Left ventricle myocardium inferior (tissue), 1 donor: ENCODE measurements around the gene PJA2. TPM values are rescaled to one million over a fixed set of nuclear protein-coding genes. Genes with fewer than 3 reads are reported as not detected.
A peak's percentile ranks its signal among the peaks of the same experiment; 100 is the strongest.

Experiments
- DNase-seq: peaks from one replicate; pipeline ENCODE4 v3.0.0-alpha.2; 2020
- H3K27ac ChIP-seq: fragments of 200-600 bp; replicated peaks from 2 replicates; pipeline ENCODE4 v1.8.0; 2021
- H3K27me3 ChIP-seq: fragments of 200-600 bp; 2 replicates; pipeline ENCODE4 v1.8.0; 2021; ENCODE audit warnings: low read depth
- H3K36me3 ChIP-seq: fragments of 200-600 bp; 2 replicates; pipeline ENCODE4 v1.8.0; 2021
- H3K4me1 ChIP-seq: fragments of 200-600 bp; 2 replicates; pipeline ENCODE4 v1.8.0; 2021
- H3K4me3 ChIP-seq: fragments of 200-600 bp; 2 replicates; pipeline ENCODE4 v1.8.0; 2021; ENCODE audit warnings: mild to moderate bottlenecking, moderate library complexity
- H3K9me3 ChIP-seq: fragments of 200-600 bp; replicated peaks from 2 replicates; pipeline ENCODE4 v1.8.0; 2021
- CTCF ChIP-seq: fragments of 200-600 bp; IDR thresholded peaks from 2 replicates; pipeline ENCODE4 v1.8.0; 2021; ENCODE audit warnings: antibody characterized with exemption, mild to moderate bottlenecking, borderline replicate concordance
- intact Hi-C: fragments of 100-400 bp; cut with micrococcal nuclease; formaldehyde crosslinking; loops from one replicate; pipeline ENCODE4 v1.11.0; 2022
- total RNA-seq: library from RNA; stranded (reverse); fragmentation: NEBNext Ultra II Directional; extraction: Animal tissue kit (Norgen Biotek cat#: 25700); gene quantifications from one replicate; pipeline ENCODE4 v1.2.1, GENCODE V29; 2021
- donor health status: DM: no; HTN: yes; CAD: no; lungs with severe emphysema.

The PJA2 gene
- total RNA-seq, 1 donor from 2014 or later: 77.5 TPM

GRCh38 chr5:109329333-109330237, 80.2 kb downstream of the PJA2 start:
- no peaks in the 10 kb centered on the region for H3K27me3 ChIP-seq
- intact Hi-C loops: no loop called here
- TF ChIP-seq CTCF: no peak
- H3K9me3 ChIP-seq: no peaks in the 10 kb centered on the region
- peaks cover 11% of the 10 kb centered on the region for H3K4me1 ChIP-seq
- no peak for DNase-seq
- H3K36me3 ChIP-seq: peaks cover 4% of the 10 kb centered on the region
- no peak overlapping the region for H3K27ac ChIP-seq
- H3K4me3 ChIP-seq: no peak overlapping the region

- Histone ChIP-seq H3K4me3 (no peak overlapping the region), H3K27ac (no peak overlapping the region), H3K9me3 (no peaks in the 10 kb centered on the region), H3K36me3 (peaks cover 3% of the 10 kb centered on the region), H3K4me1 (peaks cover 11% of the 10 kb centered on the region), H3K27me3 (no peaks in the 10 kb centered on the region)
- intact Hi-C loops: no loop called here
- DNase-seq: no peak
- no peak for TF ChIP-seq CTCF
Observed at GRCh38 chr5:109328626-109329025, 81.1 kb downstream of the PJA2 start.

GRCh38 chr5:109327570-109327969, 82.2 kb downstream of the PJA2 start:
- Histone ChIP-seq H3K4me3 (no peak overlapping the region), H3K27me3 (no peaks in the 10 kb centered on the region), H3K27ac (no peak overlapping the region), H3K4me1 (peaks cover 11% of the 10 kb centered on the region), H3K9me3 (no peaks in the 10 kb centered on the region), H3K36me3 (no peaks in the 10 kb centered on the region)
- intact Hi-C loops: no loop called here
- TF ChIP-seq CTCF: no peak
- no peak for DNase-seq

DNA sequence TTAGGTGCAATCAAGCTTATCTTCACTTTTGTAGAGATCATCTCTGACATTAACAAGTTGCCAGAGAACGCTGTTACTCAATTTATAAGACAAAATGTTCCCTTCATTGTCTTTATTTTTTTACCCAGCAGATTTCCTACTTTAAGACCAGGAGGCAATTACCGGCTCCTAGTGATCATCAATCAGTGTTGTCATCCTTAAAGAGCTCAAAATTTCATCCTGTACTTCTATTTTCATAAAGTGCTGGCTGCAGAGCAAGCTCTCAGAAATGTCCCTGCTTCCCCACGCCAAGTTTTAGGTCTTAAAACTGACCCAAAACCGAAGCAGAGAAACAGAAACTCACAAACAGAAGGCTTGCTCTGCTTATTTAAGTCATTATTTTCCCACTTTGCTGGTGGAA, 82.9 kb downstream of the PJA2 start:
- H3K27me3 ChIP-seq: no peaks in the 10 kb centered on the region
- no peak for TF ChIP-seq CTCF
- H3K27ac ChIP-seq: peak overlapping the region; percentile 32
- no peaks in the 10 kb centered on the region for H3K36me3 ChIP-seq
- intact Hi-C loops: no loop called here
- no peak overlapping the region for H3K4me3 ChIP-seq
- no peak for DNase-seq
- no peaks in the 10 kb centered on the region for H3K9me3 ChIP-seq
- peaks cover 11% of the 10 kb centered on the region for H3K4me1 ChIP-seq

DNA sequence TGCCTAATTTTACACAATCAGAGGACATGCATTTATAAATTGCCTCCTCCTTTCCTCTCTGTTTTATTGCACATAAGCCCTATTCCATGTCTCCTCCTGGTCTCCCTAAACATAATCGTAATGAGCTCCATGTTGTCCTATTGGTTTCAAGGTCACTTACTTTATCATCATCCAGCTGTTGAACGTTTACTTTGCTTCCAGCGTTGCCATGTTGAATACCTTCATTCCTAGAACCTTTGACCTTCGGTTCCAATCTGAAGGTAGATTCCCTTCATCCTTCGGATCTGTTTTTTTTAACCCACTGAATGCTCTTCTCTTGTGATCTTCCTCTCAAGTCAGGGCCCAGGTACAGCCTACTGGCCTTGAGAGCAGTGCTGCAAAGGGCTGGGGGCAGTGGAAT, 84.3 kb downstream of the PJA2 start:
- intact Hi-C loops: no loop called here
- DNase-seq: no peak
- Histone ChIP-seq H3K4me3 (no peak overlapping the region), H3K27me3 (no peaks in the 10 kb centered on the region), H3K36me3 (no peaks in the 10 kb centered on the region), H3K9me3 (no peaks in the 10 kb centered on the region), H3K4me1 (peaks cover 11% of the 10 kb centered on the region), H3K27ac (no peak overlapping the region)
- TF ChIP-seq CTCF: no peak
